Measurements from ENCODE around the gene UBE3B.

- no peak for TF ChIP-seq ZNF70 (CRISPR knock-in tag; IDR thresholded peaks at IDR 0.05)
- TF ChIP-seq ZFP3 (CRISPR knock-in tag; IDR thresholded peaks at IDR 0.05) = no peak
- TF ChIP-seq RARB (CRISPR knock-in tag; IDR thresholded peaks at IDR 0.05) = no peak
- TF ChIP-seq, protein P1, sequence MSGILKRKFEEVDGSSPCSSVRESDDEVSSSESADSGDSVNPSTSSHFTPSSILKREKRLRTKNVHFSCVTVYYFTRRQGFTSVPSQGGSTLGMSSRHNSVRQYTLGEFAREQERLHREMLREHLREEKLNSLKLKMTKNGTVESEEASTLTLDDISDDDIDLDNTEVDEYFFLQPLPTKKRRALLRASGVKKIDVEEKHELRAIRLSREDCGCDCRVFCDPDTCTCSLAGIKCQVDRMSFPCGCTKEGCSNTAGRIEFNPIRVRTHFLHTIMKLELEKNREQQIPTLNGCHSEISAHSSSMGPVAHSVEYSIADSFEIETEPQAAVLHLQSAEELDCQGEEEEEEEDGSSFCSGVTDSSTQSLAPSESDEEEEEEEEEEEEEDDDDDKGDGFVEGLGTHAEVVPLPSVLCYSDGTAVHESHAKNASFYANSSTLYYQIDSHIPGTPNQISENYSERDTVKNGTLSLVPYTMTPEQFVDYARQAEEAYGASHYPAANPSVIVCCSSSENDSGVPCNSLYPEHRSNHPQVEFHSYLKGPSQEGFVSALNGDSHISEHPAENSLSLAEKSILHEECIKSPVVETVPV (CRISPR knock-in tag; IDR thresholded peaks at IDR 0.05) = no peak
- TF ChIP-seq TSHZ2 (CRISPR knock-in tag; IDR thresholded peaks at IDR 0.05) = no peak
- TF ChIP-seq ESRRG (CRISPR knock-in tag; IDR thresholded peaks at IDR 0.05) = no peak
- TF ChIP-seq ZFP30 (CRISPR knock-in tag; IDR thresholded peaks at IDR 0.05) = no peak
- no peak for TF ChIP-seq ARNTL (CRISPR knock-in tag; IDR thresholded peaks at IDR 0.05; ENCODE audit: borderline replicate concordance, low read depth)
- TF ChIP-seq, protein P2, sequence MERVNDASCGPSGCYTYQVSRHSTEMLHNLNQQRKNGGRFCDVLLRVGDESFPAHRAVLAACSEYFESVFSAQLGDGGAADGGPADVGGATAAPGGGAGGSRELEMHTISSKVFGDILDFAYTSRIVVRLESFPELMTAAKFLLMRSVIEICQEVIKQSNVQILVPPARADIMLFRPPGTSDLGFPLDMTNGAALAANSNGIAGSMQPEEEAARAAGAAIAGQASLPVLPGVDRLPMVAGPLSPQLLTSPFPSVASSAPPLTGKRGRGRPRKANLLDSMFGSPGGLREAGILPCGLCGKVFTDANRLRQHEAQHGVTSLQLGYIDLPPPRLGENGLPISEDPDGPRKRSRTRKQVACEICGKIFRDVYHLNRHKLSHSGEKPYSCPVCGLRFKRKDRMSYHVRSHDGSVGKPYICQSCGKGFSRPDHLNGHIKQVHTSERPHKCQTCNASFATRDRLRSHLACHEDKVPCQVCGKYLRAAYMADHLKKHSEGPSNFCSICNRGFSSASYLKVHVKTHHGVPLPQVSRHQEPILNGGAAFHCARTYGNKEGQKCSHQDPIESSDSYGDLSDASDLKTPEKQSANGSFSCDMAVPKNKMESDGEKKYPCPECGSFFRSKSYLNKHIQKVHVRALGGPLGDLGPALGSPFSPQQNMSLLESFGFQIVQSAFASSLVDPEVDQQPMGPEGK (CRISPR knock-in tag; IDR thresholded peaks at IDR 0.05; ENCODE audit: borderline replicate concordance) = no peak
- no peak for TF ChIP-seq POU6F1 (CRISPR knock-in tag; IDR thresholded peaks at IDR 0.05; ENCODE audit: borderline replicate concordance, low read depth)
- no peak for TF ChIP-seq OSR1 (CRISPR knock-in tag; IDR thresholded peaks at IDR 0.05)
These were observed 16.9 kb upstream of the UBE3B start for GRCh38 chr12:109460538-109460937.

Data from SK-N-SH treated with all-trans-retinoic acid at 6 μM for 48 hours (cell line).